Muscle of arm (tissue), 12 donors: ENCODE data around the gene BPIFB2. TPM values are rescaled to one million over a fixed set of nuclear protein-coding genes. Genes with fewer than 3 reads are reported as not detected.

ENCODE experiments used
- DNase-seq: peaks from one replicate; pipeline ENCODE4 v3.0.0-alpha.2; 2013
- polyA plus RNA-seq, 12 donors: library from polyadenylated mRNA; unstranded; fragments of 120-200 nt; gene quantifications; one replicate each; pipeline ENCODE4 v1.2.1, GENCODE V29; 2013; ENCODE audit not compliant: insufficient read length in 12 of 12

Gene BPIFB2
- polyA plus RNA-seq, 12 donors = not detected

DNA sequence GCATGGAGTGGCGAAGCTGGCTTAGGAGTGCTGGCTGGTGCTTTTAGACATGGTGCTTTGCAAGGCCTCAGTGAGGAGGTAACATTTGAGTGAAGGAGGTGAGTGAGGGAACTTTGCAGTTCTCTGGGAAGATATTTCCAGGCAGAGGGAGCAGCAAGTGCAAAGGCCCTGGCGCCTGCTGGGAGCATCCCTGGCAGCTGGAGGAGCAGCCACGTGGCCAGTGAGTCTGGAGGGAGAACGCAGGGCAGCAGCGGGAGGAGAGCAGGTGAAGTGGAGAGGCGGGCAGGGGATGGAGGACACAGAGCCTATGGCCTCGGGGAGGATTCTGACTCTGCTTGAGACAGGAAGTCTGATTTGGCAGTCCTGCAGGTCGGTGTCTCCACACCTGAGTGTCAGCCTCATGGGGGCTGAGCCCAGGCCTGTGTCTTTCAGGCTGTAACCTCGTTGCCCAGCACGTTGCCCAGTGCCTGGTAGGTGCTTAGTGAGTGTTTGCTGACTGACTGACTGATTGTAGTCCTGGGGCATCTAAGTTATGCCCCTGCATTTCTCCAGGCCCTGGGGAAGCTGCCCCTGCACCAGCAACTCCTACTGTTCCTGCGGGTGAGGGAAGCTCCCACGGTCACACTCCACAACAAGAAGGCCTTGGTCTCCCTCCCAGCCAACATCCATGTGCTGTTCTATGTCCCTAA is 60.9 kb downstream of the BPIFB2 start:
- no peak for DNase-seq

DNA sequence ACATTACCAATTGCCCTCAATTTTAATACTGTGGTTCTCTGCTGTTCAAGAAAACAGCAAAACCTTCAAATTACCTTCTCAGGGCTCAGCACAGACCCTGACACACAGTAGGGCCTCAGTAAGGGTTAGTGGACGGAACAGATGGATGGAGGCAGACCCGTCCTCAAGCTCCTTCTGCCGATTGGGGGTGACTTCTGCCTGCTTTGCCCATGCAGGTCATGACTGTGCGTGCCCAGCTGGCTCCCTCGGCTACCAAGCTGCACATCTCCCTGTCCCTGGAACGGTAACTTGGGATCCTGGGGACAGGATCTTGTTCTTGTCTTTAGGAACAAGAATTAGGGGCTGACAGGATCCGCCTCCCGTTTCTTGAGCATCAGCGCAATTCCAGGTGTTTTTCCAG is 62.2 kb downstream of the BPIFB2 start:
- DNase-seq = no peak

DNA sequence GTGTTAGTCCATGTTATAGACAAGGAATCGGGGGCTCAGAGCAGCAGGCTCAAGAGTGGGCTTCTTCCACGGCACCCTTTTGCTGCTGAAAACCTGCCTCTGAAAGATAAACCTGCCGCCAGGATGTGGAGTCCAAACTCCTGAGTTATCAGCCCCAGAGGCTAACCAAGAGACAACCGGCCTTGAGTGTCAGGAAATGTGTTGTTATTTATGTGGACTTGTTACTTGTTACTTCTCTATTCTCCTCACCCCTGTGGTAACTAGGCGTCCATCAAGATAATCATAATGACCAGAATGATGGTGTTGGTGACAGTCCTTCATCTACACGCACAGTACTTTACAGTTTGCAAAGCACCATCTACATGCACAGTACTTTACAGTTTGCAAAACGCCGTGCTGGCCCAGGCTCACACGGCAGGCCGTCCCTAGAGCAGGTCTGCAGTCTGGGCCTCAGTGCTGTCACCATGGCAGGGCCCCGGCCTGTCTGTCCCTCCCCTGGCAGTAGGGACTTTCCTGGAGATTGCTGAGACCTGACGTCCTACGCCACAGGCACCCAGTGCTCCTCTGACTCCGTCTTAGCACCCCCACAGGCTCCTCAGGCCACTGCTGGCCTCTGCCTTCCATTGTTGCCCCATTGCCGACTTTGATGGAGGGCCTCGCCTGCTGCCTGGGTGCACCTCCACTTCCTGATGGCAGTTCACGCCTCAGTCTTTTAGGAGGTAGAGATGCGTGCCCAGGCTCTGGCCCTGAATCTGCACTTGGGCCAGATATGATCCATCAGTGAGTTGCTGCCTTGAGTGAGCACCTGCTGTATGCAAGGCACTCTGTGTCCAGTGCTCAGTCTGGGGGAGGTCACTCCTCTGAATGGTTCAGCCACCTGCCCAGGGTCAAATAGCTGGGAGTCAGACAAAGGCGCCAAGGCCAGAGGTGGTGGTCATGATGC is 62.9 kb downstream of the BPIFB2 start:
- DNase-seq = no peak

DNA sequence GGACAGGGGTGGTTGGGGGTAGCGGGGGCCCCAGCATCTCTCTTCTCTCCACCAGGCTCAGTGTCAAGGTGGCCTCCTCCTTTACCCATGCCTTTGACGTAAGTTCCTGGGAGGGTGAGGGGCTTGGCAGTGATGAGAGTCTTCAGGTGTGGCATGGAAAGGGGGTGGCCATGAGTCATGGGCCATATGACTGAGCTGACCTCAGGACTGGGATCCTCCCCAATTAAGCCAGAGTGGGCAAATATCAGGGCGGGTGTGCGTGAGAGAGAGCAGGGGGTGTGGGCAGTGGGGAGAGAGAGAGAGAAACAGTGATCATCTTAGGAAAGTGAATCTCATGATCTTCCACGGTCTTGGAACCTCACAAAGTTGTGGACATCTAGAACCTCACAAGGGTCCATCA is 63.7 kb downstream of the BPIFB2 start:
- DNase-seq = no peak

DNA sequence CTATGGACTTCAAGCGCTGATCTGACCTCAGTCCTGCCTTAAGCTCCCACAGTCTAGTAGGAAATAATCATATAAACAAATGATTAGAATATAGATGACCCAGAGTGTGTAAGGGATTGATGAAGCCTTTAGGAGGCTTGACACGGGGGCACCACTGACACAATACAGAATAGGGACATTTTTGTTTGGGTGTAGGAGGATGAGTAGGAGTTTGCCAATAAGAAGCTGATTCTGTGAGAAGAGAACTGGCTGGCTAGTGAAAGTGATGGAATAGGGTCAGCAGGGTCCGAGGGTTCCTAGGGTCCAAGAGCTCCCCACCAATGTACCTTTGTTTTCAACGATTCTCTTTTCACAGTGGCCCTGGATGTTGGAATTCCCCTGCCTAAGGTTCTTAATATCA is 64.9 kb downstream of the BPIFB2 start:
- no peak for DNase-seq

DNA sequence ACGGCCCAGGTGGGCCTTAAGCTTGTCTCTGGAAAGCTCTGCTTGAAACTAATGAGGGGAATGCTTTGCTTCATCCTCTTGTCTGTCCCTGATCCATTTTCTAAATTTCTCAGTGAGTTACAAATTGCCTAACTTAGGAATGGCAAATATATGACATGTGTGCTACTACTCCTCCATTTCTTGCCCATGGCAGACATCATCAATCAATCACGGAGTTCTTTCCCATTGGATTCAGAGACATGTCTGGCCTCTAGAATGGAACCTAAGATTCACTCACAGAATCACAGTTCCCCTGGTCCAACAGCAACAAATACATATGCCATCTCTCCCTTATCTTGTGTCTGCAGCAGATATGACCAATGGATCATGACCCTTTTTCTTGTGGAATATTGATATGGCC is 65.3 kb downstream of the BPIFB2 start:
- no peak for DNase-seq

Other genes with a start within 250 kb of the BPIFB2 start
- 1 to 10 TPM in 11 of 12 donors, not detected in 1; 3.0 to 5.6 (median 3.9) TPM for gene DNMT3B, start 245.3 kb upstream of the BPIFB2 start, polyA plus RNA-seq
- 100 to 1,000 TPM in 10 of 12 donors, 10 to 100 TPM in 1, not detected in 1; 78.3 to 175 (median 139) TPM for gene MAPRE1, start 187.8 kb upstream of the BPIFB2 start, polyA plus RNA-seq
- under 1 TPM in 7 of 12 donors, not detected in 5; 0.05 to 0.40 (median 0.15) TPM for gene EFCAB8, start 148.8 kb upstream of the BPIFB2 start, polyA plus RNA-seq
- gene SUN5, start 3.3 kb upstream of the BPIFB2 start, polyA plus RNA-seq = not detected
- not detected for gene BPIFB6, start 23.9 kb downstream of the BPIFB2 start, polyA plus RNA-seq
- gene BPIFB3, start 46.2 kb downstream of the BPIFB2 start, polyA plus RNA-seq = under 1 TPM in 3 of 12 donors, not detected in 9; 0.13 to 0.16 (median 0.14) TPM
- gene BPIFB4, start 71.9 kb downstream of the BPIFB2 start, polyA plus RNA-seq = under 1 TPM in 5 of 12 donors, not detected in 7; 0.11 to 0.29 (median 0.14) TPM
- gene BPIFA2, start 160.5 kb downstream of the BPIFB2 start, polyA plus RNA-seq = not detected
- gene BPIFA3, start 209.6 kb downstream of the BPIFB2 start, polyA plus RNA-seq = not detected
- gene BPIFA1, start 228.3 kb downstream of the BPIFB2 start, polyA plus RNA-seq = not detected